Measurements from ENCODE around the gene ANO1. TPM values are rescaled to one million over a fixed set of nuclear protein-coding genes. Genes with fewer than 3 reads are reported as not detected.
A peak's percentile ranks its signal among the peaks of the same experiment; 100 is the strongest.

The ANO1 gene
- polyA plus RNA-seq, 2 of the 4 experiments (the other 2 are of a cell fraction): 0.27 to 0.44 TPM

DNA sequence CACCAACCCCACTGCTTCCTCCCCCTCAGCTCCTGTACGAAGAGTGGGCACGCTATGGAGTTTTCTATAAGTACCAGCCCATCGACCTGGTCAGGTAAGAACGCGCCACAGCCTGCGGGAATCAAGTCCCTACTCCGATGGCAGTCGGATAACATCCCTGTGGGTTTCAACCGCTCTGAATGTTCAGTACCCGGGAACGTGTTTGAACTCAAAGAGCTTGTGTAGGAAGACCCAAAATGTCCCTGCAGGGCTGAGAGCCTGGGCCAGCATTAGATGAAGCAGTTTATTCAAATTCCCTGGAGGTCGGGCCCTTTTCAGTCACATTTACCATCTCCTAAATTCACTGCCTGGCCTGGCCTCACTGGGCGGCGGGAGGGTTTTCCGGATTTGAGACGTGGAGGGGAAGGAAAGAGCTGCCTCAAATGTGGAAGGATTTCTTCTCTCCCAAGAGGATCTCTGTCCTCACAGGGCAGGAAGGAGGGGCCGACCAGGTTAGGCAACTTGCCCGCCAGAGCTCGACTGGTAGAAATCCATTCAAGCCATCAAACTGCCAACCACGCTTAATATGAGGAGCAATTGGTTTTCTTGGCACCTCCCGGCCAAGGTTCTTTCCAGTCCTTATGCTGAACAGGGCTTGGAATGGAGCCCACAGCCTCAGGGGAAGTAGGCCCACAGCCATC lies 46.3 kb downstream of the ANO1 start:
- Histone ChIP-seq H3K9me3 (no peaks in the 10 kb centered on the region), H3K27ac (no peak overlapping the region), H3K4me1 (peaks cover 18% of the 10 kb centered on the region), H3K4me3 (no peak overlapping the region), H3K4me2 (no peak overlapping the region)
- DNase-seq (ENCODE audit: low read depth in 1 of 2, low spot score in 1 of 2) (no peak), FAIRE-seq (no peak), ATAC-seq (no peak)
- ChIA-PET POLR2A (no interaction called here), CTCF (interaction anchor here (1.1 to 1.4 kb wide), 2 partner anchors 12 to 206 kb away, joined by 3 to 5 read pairs; no protein-coding TSS in a partner anchor)
- TF ChIP-seq, protein P1, sequence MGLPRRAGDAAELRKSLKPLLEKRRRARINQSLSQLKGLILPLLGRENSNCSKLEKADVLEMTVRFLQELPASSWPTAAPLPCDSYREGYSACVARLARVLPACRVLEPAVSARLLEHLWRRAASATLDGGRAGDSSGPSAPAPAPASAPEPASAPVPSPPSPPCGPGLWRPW (IDR thresholded peaks at IDR 0.05): no peak
- 81% methylated on average over 21 of the region's 21 CpGs for WGBS (ENCODE audit: missing lambda C conversion rate)

DNA sequence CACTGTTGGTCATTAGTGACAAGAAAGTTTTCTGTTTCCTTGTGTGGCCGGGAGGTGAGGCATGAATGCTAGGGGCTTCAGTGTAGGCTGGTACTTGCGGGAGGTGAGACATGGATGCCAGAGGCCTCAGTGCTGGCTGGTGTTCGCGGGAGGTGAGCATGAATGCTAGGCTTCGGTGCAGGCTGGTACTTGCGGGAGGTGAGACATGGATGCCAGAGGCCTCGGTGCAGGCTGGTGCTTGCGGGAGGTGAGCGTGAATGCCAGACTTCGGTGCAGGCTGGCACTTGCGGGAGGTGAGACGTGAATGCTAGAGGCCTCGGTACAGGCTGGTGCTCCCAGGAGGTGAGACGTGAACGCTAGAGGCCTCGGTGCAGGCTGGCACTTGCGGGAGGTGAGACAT lies 48.4 kb downstream of the ANO1 start:
- no peak overlapping the region for H3K4me2 ChIP-seq
- ATAC-seq: no peak
- no peak for DNase-seq (ENCODE audit: low read depth in 1 of 2, low spot score in 1 of 2)
- ChIA-PET CTCF (no interaction called here), POLR2A (no interaction called here)
- no peak for FAIRE-seq
- no peak overlapping the region for H3K27ac ChIP-seq
- no peak for TF ChIP-seq EP300 (IDR thresholded peaks at IDR 0.05)
- no peak for TF ChIP-seq KDM5A (IDR thresholded peaks at IDR 0.05)
- TF ChIP-seq EHMT2 (IDR thresholded peaks at IDR 0.05; ENCODE audit: low read depth): no peak
- TF ChIP-seq, protein P2, sequence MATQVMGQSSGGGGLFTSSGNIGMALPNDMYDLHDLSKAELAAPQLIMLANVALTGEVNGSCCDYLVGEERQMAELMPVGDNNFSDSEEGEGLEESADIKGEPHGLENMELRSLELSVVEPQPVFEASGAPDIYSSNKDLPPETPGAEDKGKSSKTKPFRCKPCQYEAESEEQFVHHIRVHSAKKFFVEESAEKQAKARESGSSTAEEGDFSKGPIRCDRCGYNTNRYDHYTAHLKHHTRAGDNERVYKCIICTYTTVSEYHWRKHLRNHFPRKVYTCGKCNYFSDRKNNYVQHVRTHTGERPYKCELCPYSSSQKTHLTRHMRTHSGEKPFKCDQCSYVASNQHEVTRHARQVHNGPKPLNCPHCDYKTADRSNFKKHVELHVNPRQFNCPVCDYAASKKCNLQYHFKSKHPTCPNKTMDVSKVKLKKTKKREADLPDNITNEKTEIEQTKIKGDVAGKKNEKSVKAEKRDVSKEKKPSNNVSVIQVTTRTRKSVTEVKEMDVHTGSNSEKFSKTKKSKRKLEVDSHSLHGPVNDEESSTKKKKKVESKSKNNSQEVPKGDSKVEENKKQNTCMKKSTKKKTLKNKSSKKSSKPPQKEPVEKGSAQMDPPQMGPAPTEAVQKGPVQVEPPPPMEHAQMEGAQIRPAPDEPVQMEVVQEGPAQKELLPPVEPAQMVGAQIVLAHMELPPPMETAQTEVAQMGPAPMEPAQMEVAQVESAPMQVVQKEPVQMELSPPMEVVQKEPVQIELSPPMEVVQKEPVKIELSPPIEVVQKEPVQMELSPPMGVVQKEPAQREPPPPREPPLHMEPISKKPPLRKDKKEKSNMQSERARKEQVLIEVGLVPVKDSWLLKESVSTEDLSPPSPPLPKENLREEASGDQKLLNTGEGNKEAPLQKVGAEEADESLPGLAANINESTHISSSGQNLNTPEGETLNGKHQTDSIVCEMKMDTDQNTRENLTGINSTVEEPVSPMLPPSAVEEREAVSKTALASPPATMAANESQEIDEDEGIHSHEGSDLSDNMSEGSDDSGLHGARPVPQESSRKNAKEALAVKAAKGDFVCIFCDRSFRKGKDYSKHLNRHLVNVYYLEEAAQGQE (IDR thresholded peaks at IDR 0.05): no peak
- TF ChIP-seq ZNF302 (CRISPR knock-in tag; IDR thresholded peaks at IDR 0.05): no peak
- TF ChIP-seq, protein P3, sequence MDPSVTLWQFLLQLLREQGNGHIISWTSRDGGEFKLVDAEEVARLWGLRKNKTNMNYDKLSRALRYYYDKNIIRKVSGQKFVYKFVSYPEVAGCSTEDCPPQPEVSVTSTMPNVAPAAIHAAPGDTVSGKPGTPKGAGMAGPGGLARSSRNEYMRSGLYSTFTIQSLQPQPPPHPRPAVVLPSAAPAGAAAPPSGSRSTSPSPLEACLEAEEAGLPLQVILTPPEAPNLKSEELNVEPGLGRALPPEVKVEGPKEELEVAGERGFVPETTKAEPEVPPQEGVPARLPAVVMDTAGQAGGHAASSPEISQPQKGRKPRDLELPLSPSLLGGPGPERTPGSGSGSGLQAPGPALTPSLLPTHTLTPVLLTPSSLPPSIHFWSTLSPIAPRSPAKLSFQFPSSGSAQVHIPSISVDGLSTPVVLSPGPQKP (IDR thresholded peaks at IDR 0.05; ENCODE audit: low read depth, low read length): no peak
- no peak for TF ChIP-seq RCOR1 (IDR thresholded peaks at IDR 0.05; ENCODE audit: low read depth, low read length)
- H3K4me1 ChIP-seq: peaks cover 18% of the 10 kb centered on the region
- no peaks in the 10 kb centered on the region for H3K9me3 ChIP-seq
- no peak overlapping the region for H3K4me3 ChIP-seq
- WGBS (ENCODE audit: missing lambda C conversion rate): 94% methylated on average over 17 of the region's 17 CpGs

DNA sequence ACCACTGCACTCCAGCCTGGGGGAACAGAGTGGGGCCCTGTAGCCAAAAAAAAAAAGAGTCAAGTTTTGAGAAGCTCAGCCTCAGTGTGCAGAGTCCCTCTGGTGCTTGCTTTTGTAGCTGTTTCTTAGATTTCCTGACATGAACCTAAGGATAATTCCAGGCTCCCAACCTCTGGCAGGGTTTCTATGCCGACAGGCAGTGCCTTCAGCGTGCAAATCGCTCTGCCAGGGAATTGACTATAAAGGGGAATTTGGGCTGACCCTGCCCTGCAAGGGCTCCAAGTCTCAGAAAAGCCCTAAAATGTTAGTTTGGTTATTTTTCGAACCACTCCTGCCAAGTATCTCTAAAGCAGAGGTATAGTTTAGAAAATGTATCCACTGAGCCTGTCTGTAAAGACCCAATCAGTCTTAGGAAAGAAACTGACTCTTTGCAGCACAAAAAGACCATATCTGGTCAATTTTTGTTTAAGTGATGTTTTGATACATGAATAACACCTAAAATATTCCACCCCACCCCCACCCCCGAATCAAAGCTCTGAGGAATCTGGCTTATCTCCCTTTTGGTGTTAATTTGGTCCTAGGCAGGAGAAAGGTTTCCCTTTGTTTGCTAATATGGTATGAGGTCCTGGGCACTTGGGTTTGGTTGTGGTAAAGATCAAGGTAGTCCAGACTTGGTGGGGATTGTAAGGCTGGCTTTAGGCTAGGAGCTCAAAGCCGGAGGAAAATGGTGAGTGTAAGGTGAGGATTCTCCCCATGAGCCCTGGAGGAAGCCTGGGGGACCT lies 49.7 kb downstream of the ANO1 start:
- Histone ChIP-seq H3K4me1 (peaks cover 18% of the 10 kb centered on the region), H3K9me3 (no peaks in the 10 kb centered on the region), H3K4me3 (no peak overlapping the region), H3K4me2 (peak overlapping the region; percentile 46), H3K27ac (peak overlapping the region; percentile 37 to 78; a peak in 5 of 6 replicates)
- WGBS (ENCODE audit: missing lambda C conversion rate): 71% methylated on average over 6 of the region's 6 CpGs
- CTCF ChIA-PET: interaction anchor here (0.6 to 1.6 kb wide), 12 partner anchors 13 to 1150 kb away, joined by 3 to 5 read pairs (median 3); no protein-coding TSS in a partner anchor
- POLR2A ChIA-PET: interaction anchor here (0.6 kb wide), 1 partner anchor 32 kb away, joined by 5 read pairs; no protein-coding TSS in a partner anchor
- DNase-seq (ENCODE audit: low read depth in 1 of 2, low spot score in 1 of 2): no peak
- FAIRE-seq: no peak
- TF ChIP-seq, protein P4, sequence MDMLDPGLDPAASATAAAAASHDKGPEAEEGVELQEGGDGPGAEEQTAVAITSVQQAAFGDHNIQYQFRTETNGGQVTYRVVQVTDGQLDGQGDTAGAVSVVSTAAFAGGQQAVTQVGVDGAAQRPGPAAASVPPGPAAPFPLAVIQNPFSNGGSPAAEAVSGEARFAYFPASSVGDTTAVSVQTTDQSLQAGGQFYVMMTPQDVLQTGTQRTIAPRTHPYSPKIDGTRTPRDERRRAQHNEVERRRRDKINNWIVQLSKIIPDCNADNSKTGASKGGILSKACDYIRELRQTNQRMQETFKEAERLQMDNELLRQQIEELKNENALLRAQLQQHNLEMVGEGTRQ (IDR thresholded peaks at IDR 0.05): no peak
- TF ChIP-seq NPAS2 (CRISPR knock-in tag; IDR thresholded peaks at IDR 0.05; ENCODE audit: borderline replicate concordance): no peak
- peak; percentile 26; the same call in 1 of the 2 replicates for TF ChIP-seq HOXB13 (CRISPR knock-in tag; IDR thresholded peaks at IDR 0.05; ENCODE audit: low read depth)
- ATAC-seq: no peak

Data from A549 (cell line).